ENCODE results near the gene PDXK. TPM values are rescaled to one million over a fixed set of nuclear protein-coding genes. Genes with fewer than 3 reads are reported as not detected.

PDXK gene
- total RNA-seq, 1 experiment from 2014 or later, result 276 TPM

DNA sequence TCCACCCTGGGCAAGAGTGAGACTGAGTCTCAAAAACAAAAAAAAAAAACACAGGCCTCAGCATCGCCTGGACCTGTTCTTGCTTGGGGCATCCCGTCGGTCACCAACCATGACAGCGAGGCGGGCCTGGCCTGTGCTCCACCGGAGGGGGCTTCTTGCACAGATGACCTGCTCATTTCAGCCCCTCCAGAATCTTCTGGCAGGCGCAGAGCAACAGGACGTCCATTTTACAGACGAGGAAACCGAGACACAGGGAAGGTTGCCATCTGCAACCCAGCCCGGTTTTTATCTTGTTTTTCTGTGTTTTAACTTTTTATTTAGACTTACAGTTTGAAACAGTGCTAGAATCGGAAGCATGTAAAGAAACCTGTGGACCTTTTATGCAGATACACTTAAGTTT is 56.3 kb downstream of the PDXK start:
- BruUV-seq (replicated peaks), result TSS peak; percentile 61
- no peaks in the 10 kb centered on the region for H3K4me1 Mint-ChIP-seq (ENCODE audit: low read depth, unreplicated experiment)
- intact Hi-C loops (cut with micrococcal nuclease; ENCODE audit: unreplicated experiment), result no loop called here
- CTCF ChIA-PET, result no interaction called here
- peak overlapping the region; percentile 80 for H3K4me3 ChIP-seq (ENCODE audit: low read depth, low read length)
- DNase-seq, result no peak
- H3K36me3 ChIP-seq (ENCODE audit: control insufficient read depth, insufficient read depth, low read length), result peaks cover 2% of the 10 kb centered on the region
- H3K4me3 Mint-ChIP-seq (ENCODE audit: unreplicated experiment), result peak overlapping the region; percentile 95
- no peaks in the 10 kb centered on the region for H3K9me3 ChIP-seq
- H3K36me3 Mint-ChIP-seq (ENCODE audit: insufficient read depth, unreplicated experiment), result peaks cover 44% of the 10 kb centered on the region
- H3K27me3 Mint-ChIP-seq (ENCODE audit: insufficient read depth, unreplicated experiment), result no peaks in the 10 kb centered on the region
- H3K27ac Mint-ChIP-seq (ENCODE audit: unreplicated experiment), result peak overlapping the region; percentile 92
- POLR2A ChIA-PET, result no interaction called here
- TF ChIP-seq, protein P1, sequence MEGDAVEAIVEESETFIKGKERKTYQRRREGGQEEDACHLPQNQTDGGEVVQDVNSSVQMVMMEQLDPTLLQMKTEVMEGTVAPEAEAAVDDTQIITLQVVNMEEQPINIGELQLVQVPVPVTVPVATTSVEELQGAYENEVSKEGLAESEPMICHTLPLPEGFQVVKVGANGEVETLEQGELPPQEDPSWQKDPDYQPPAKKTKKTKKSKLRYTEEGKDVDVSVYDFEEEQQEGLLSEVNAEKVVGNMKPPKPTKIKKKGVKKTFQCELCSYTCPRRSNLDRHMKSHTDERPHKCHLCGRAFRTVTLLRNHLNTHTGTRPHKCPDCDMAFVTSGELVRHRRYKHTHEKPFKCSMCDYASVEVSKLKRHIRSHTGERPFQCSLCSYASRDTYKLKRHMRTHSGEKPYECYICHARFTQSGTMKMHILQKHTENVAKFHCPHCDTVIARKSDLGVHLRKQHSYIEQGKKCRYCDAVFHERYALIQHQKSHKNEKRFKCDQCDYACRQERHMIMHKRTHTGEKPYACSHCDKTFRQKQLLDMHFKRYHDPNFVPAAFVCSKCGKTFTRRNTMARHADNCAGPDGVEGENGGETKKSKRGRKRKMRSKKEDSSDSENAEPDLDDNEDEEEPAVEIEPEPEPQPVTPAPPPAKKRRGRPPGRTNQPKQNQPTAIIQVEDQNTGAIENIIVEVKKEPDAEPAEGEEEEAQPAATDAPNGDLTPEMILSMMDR (IDR thresholded peaks at IDR 0.05; ENCODE audit: insufficient read depth in 1 of 2, low read depth in 1 of 2, low read length in 1 of 2, severe bottlenecking in 1 of 2, unreplicated experiment in 1 of 2), result no peak
- H3K9me3 Mint-ChIP-seq (ENCODE audit: unreplicated experiment), result no peaks in the 10 kb centered on the region
- H3K27me3 ChIP-seq (replicated peaks; ENCODE audit: control insufficient read depth, insufficient read depth, low read length), result no peaks in the 10 kb centered on the region
- H3K4me1 ChIP-seq, result no peaks in the 10 kb centered on the region

- intact Hi-C loops (cut with micrococcal nuclease; ENCODE audit: unreplicated experiment), result no loop called here
- peaks cover 2% of the 10 kb centered on the region for H3K36me3 ChIP-seq (ENCODE audit: control insufficient read depth, insufficient read depth, low read length)
- Mint-ChIP-seq H3K4me3 (ENCODE audit: unreplicated experiment) (peak within 1 kb of the TSS; percentile 95), H3K4me1 (ENCODE audit: low read depth, unreplicated experiment) (no peaks in the 10 kb centered on the region), H3K9me3 (ENCODE audit: unreplicated experiment) (no peaks in the 10 kb centered on the region), H3K27me3 (ENCODE audit: insufficient read depth, unreplicated experiment) (no peaks in the 10 kb centered on the region), H3K36me3 (ENCODE audit: insufficient read depth, unreplicated experiment) (peaks cover 41% of the 10 kb centered on the region), H3K27ac (ENCODE audit: unreplicated experiment) (peak within 1 kb of the TSS; percentile 92)
- TF ChIP-seq, protein P1 (IDR thresholded peaks at IDR 0.05; ENCODE audit: insufficient read depth in 1 of 2, low read depth in 1 of 2, low read length in 1 of 2, severe bottlenecking in 1 of 2, unreplicated experiment in 1 of 2), result no peak
- H3K9me3 ChIP-seq, result no peaks in the 10 kb centered on the region
- no peaks in the 10 kb centered on the region for H3K27me3 ChIP-seq (replicated peaks; ENCODE audit: control insufficient read depth, insufficient read depth, low read length)
- CTCF ChIA-PET, result no interaction called here
- POLR2A ChIA-PET, result no interaction called here
- H3K4me1 ChIP-seq, result peaks cover 4% of the 10 kb centered on the region; the same call in 1 of the 2 replicates
- peak within 1 kb of the TSS; percentile 80 for H3K4me3 ChIP-seq (ENCODE audit: low read depth, low read length)
- BruUV-seq (replicated peaks), result no TSS peak
- peak; percentile 88 to 89 for DNase-seq
These were observed 57.0 kb downstream of the PDXK start, which contains the start of gene CSTB for GRCh38 chr21:43775795-43776430. Gene CSTB, minus strand, starts transcription at chr21:43776308. Its CDS starts 39 bp downstream, at chr21:43776269.

- H3K27ac Mint-ChIP-seq (ENCODE audit: unreplicated experiment), result peak overlapping the region; percentile 49
- no peaks in the 10 kb centered on the region for H3K9me3 Mint-ChIP-seq (ENCODE audit: unreplicated experiment)
- H3K27me3 Mint-ChIP-seq (ENCODE audit: insufficient read depth, unreplicated experiment), result no peaks in the 10 kb centered on the region
- Histone ChIP-seq H3K4me1 (peaks cover 16% of the 10 kb centered on the region), H3K9me3 (no peaks in the 10 kb centered on the region), H3K4me3 (ENCODE audit: low read depth, low read length) (no peak overlapping the region), H3K27me3 (replicated peaks; ENCODE audit: control insufficient read depth, insufficient read depth, low read length) (no peaks in the 10 kb centered on the region), H3K36me3 (ENCODE audit: control insufficient read depth, insufficient read depth, low read length) (peaks cover 2% of the 10 kb centered on the region)
- intact Hi-C loops (cut with micrococcal nuclease; ENCODE audit: unreplicated experiment), result no loop called here
- ChIA-PET CTCF (no interaction called here), POLR2A (no interaction called here)
- H3K36me3 Mint-ChIP-seq (ENCODE audit: insufficient read depth, unreplicated experiment), result peaks cover 28% of the 10 kb centered on the region
- BruUV-seq (replicated peaks), result no TSS peak
- no peak for DNase-seq
- H3K4me1 Mint-ChIP-seq (ENCODE audit: low read depth, unreplicated experiment), result no peaks in the 10 kb centered on the region
- TF ChIP-seq, protein P1 (IDR thresholded peaks at IDR 0.05; ENCODE audit: insufficient read depth in 1 of 2, low read depth in 1 of 2, low read length in 1 of 2, severe bottlenecking in 1 of 2, unreplicated experiment in 1 of 2), result no peak
- peak overlapping the region; percentile 55 for H3K4me3 Mint-ChIP-seq (ENCODE audit: unreplicated experiment)
These were observed 59.0 kb downstream of the PDXK start for GRCh38 chr21:43777953-43778352.

Data from Caco-2 (cell line).